ENCODE results near the gene CHRM5.

CHRM5 gene

GRCh38 chr15:34114739-34115138, 146.4 kb downstream of the CHRM5 start:
- TF ChIP-seq, protein P1, sequence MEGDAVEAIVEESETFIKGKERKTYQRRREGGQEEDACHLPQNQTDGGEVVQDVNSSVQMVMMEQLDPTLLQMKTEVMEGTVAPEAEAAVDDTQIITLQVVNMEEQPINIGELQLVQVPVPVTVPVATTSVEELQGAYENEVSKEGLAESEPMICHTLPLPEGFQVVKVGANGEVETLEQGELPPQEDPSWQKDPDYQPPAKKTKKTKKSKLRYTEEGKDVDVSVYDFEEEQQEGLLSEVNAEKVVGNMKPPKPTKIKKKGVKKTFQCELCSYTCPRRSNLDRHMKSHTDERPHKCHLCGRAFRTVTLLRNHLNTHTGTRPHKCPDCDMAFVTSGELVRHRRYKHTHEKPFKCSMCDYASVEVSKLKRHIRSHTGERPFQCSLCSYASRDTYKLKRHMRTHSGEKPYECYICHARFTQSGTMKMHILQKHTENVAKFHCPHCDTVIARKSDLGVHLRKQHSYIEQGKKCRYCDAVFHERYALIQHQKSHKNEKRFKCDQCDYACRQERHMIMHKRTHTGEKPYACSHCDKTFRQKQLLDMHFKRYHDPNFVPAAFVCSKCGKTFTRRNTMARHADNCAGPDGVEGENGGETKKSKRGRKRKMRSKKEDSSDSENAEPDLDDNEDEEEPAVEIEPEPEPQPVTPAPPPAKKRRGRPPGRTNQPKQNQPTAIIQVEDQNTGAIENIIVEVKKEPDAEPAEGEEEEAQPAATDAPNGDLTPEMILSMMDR (IDR thresholded peaks at IDR 0.05; ENCODE audit: insufficient read depth, low read depth, low read length, missing control alignments): no peak
- DNase-seq (ENCODE audit: low read depth): no peak
- no peak overlapping the region for H3K4me3 ChIP-seq (ENCODE audit: low read depth, low read length)

DNA sequence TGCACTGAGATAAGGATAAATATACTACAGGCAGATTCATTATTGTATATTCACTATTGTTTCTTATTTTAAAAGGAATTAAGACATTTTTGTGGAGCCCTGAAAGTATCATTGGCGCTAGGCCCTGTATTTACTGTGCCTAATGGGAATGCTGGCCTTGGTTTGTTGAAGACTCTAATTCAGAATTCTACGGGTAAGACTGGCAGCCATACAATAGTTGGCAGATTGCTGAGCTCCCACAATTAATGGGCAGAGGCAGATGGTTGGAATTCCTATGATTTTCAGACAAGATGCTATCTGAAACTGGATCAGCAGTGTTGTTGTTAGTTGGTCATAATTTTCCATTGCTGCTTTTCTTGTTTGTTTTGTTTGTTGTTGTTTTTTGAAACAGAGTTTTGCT, 148.3 kb downstream of the CHRM5 start:
- TF ChIP-seq, protein P1 (IDR thresholded peaks at IDR 0.05; ENCODE audit: insufficient read depth, low read depth, low read length, missing control alignments): no peak
- H3K4me3 ChIP-seq (ENCODE audit: low read depth, low read length): no peak overlapping the region
- DNase-seq (ENCODE audit: low read depth): no peak

Measured in GM12865 (cell line).